ENCODE data around the gene ABCG4. TPM values are rescaled to one million over a fixed set of nuclear protein-coding genes. Genes with fewer than 3 reads are reported as not detected.
A peak's percentile ranks its signal among the peaks of the same experiment; 100 is the strongest.

The ABCG4 gene
- total RNA-seq, 1 donor: 0.86 TPM

- H3K4me3 ChIP-seq (ENCODE audit: low read depth, low read length): no peak overlapping the region
- peak; percentile 62 for TF ChIP-seq CTCF (IDR thresholded peaks at IDR 0.05; ENCODE audit: insufficient read depth, low read depth, low read length)
- peak; percentile 76 for DNase-seq (ENCODE audit: low read depth)
Observed at GRCh38 chr11:119144825-119145486, 3.9 kb upstream of the ABCG4 start.

- no peak overlapping the region for H3K4me3 ChIP-seq (ENCODE audit: low read depth, low read length)
- no peak for TF ChIP-seq CTCF (IDR thresholded peaks at IDR 0.05; ENCODE audit: insufficient read depth, low read depth, low read length)
- DNase-seq (ENCODE audit: low read depth): no peak
Observed at GRCh38 chr11:119145551-119145950, 3.3 kb upstream of the ABCG4 start.

- no peak overlapping the region for H3K4me3 ChIP-seq (ENCODE audit: low read depth, low read length)
- no peak for DNase-seq (ENCODE audit: low read depth)
- TF ChIP-seq CTCF (IDR thresholded peaks at IDR 0.05; ENCODE audit: insufficient read depth, low read depth, low read length): no peak
Observed at GRCh38 chr11:119147604-119148333, 1.1 kb upstream of the ABCG4 start.

- TF ChIP-seq CTCF (IDR thresholded peaks at IDR 0.05; ENCODE audit: insufficient read depth, low read depth, low read length): no peak
- no peak for DNase-seq (ENCODE audit: low read depth)
Observed at GRCh38 chr11:119148720-119149017, 183 bp upstream of the ABCG4 start.

GRCh38 chr11:119149786-119150275, 979 bp downstream of the ABCG4 start:
- DNase-seq (ENCODE audit: low read depth): no peak
- H3K4me3 ChIP-seq (ENCODE audit: low read depth, low read length): peak overlapping the region; percentile 58
- TF ChIP-seq CTCF (IDR thresholded peaks at IDR 0.05; ENCODE audit: insufficient read depth, low read depth, low read length): no peak

More at GRCh38 chr11:119148720-119149017, 183 bp upstream of the ABCG4 start:
- peak overlapping the region; percentile 58 for H3K4me3 ChIP-seq (ENCODE audit: low read depth, low read length)

GRCh38 chr11:119152043-119152442, 3.2 kb downstream of the ABCG4 start:
- no peak overlapping the region for H3K4me3 ChIP-seq (ENCODE audit: low read depth, low read length)
- no peak for TF ChIP-seq CTCF (IDR thresholded peaks at IDR 0.05; ENCODE audit: insufficient read depth, low read depth, low read length)
- no peak for DNase-seq (ENCODE audit: low read depth)

All from fibroblast of villous mesenchyme (primary cell).